WTC11 (cell line): ENCODE results near the gene RHOJ. TPM values are rescaled to one million over a fixed set of nuclear protein-coding genes. Genes with fewer than 3 reads are reported as not detected.

Experiments
- ATAC-seq: fragments of 200-7000 bp; cut with Tn5 transposase; 2 replicates; pipeline ENCODE4 v1.10.0; 2021; ENCODE audit warnings: mild to moderate bottlenecking, moderate library complexity
- CTCF ChIA-PET: fragments of 300-600 bp; sonication (Branson Sonifier 250); formaldehyde crosslinking; loops from one replicate; lab custom pipeline; 2021; ENCODE audit warnings: antibody characterized with exemption; lab: Charles Lee
- POLR2A ChIA-PET: fragments of 350-600 bp; sonication (Branson Sonifier 250); formaldehyde crosslinking; loops from one replicate; lab custom pipeline; 2021; ENCODE audit warnings: antibody characterized with exemption; lab: Charles Lee
- DNase-seq: peaks from one replicate; pipeline ENCODE4 v3.0.0; 2021; ENCODE audit warnings: low spot score
- H3K27ac Mint-ChIP-seq: 2 replicates; pipeline ENCODE4 v1.8.0; 2021; ENCODE audit warnings: mixed read lengths
- H3K27me3 Mint-ChIP-seq: 2 replicates; pipeline ENCODE4 v1.8.0; 2021; ENCODE audit warnings: low read depth, mild to moderate bottlenecking, moderate library complexity, mixed read lengths
- H3K36me3 Mint-ChIP-seq: 2 replicates; pipeline ENCODE4 v1.8.0; 2021; ENCODE audit warnings: mixed read lengths
- H3K4me1 Mint-ChIP-seq: 2 replicates; pipeline ENCODE4 v1.8.0; 2022; ENCODE audit warnings: mixed read lengths
- H3K4me3 Mint-ChIP-seq: 2 replicates; pipeline ENCODE4 v1.8.0; 2021; ENCODE audit warnings: mild to moderate bottlenecking, moderate library complexity, mixed read lengths
- H3K9me3 Mint-ChIP-seq: 2 replicates; pipeline ENCODE4 v1.8.0; 2021; ENCODE audit warnings: mixed read lengths
- CTCF ChIP-seq: fragments of 200-600 bp; IDR thresholded peaks from 2 replicates; pipeline ENCODE4 v1.8.0; 2022; ENCODE audit warnings: antibody characterized with exemption
- EMX1 ChIP-seq: fragments of 250-450 bp; sonication (Bioruptor Pico); IDR thresholded peaks from 2 replicates; pipeline ENCODE4 v1.8.0; 2021; ENCODE audit warnings: mild to moderate bottlenecking
- FOXJ3 ChIP-seq: sonication (generic); formaldehyde crosslinking; IDR thresholded peaks from 2 replicates; pipeline ENCODE4 v1.9.0; 2021; ENCODE audit warnings: missing genetic modification reagents, mild to moderate bottlenecking, borderline replicate concordance
- GABPB1 ChIP-seq: sonication (generic); formaldehyde crosslinking; IDR thresholded peaks from 2 replicates; pipeline ENCODE4 v1.8.1; 2023; ENCODE audit warnings: mild to moderate bottlenecking, missing genetic modification reagents
- GRHL2 ChIP-seq: fragments of 250-450 bp; sonication (Bioruptor Pico); IDR thresholded peaks from 2 replicates; pipeline ENCODE4 v1.8.0; 2022; ENCODE audit warnings: mild to moderate bottlenecking, moderate library complexity; ENCODE audit not compliant: insufficient replicate concordance, severe bottlenecking
- HMGA2 ChIP-seq: fragments of 250-450 bp; sonication (Bioruptor Pico); IDR thresholded peaks from 2 replicates; pipeline ENCODE4 v1.4.0; 2021; ENCODE audit warnings: mild to moderate bottlenecking, moderate library complexity
- JAZF1 ChIP-seq: fragments of 250-450 bp; sonication (Bioruptor Pico); IDR thresholded peaks from 2 replicates; pipeline ENCODE4 v1.9.0; 2021; ENCODE audit warnings: moderate library complexity, mild to moderate bottlenecking, inconsistent platforms
- JUN ChIP-seq: sonication (generic); formaldehyde crosslinking; IDR thresholded peaks from 2 replicates; pipeline ENCODE4 v1.8.0; 2023; ENCODE audit warnings: mild to moderate bottlenecking, missing genetic modification reagents
- PRRX2 ChIP-seq: fragments of 250-450 bp; sonication (Bioruptor Pico); IDR thresholded peaks from 2 replicates; pipeline ENCODE4 v1.8.0; 2021; ENCODE audit warnings: mild to moderate bottlenecking
- TCF7 ChIP-seq: sonication (generic); formaldehyde crosslinking; IDR thresholded peaks from 2 replicates; pipeline ENCODE4 v1.8.0; 2022; ENCODE audit warnings: mild to moderate bottlenecking, low read depth, missing genetic modification reagents, moderate library complexity
- TP53 ChIP-seq: sonication (generic); formaldehyde crosslinking; IDR thresholded peaks from 2 replicates; pipeline ENCODE4 v1.8.1; 2023; ENCODE audit warnings: mild to moderate bottlenecking, missing genetic modification reagents
- USF1 ChIP-seq: sonication (generic); formaldehyde crosslinking; IDR thresholded peaks from 2 replicates; pipeline ENCODE4 v1.8.0; 2022; ENCODE audit warnings: mild to moderate bottlenecking, missing genetic modification reagents
- ZBTB21 ChIP-seq: sonication (generic); formaldehyde crosslinking; IDR thresholded peaks from 2 replicates; pipeline ENCODE4 v1.8.1; 2023; ENCODE audit warnings: mild to moderate bottlenecking, missing genetic modification reagents, borderline replicate concordance
- ZNF138 ChIP-seq: sonication (generic); formaldehyde crosslinking; conservative IDR thresholded peaks from 2 replicates; pipeline ENCODE4 v1.8.1; 2022; ENCODE audit warnings: mild to moderate bottlenecking, moderate library complexity, missing genetic modification reagents
- ZNF263 ChIP-seq: sonication (generic); formaldehyde crosslinking; IDR thresholded peaks from 2 replicates; pipeline ENCODE4 v1.8.1; 2022; ENCODE audit warnings: low read depth, mild to moderate bottlenecking, moderate library complexity, missing genetic modification reagents
- ZNF423 ChIP-seq: fragments of 250-450 bp; sonication (Bioruptor Pico); IDR thresholded peaks from 2 replicates; pipeline ENCODE4 v2.1.2; 2022; ENCODE audit warnings: mild to moderate bottlenecking, moderate library complexity
- ZNF425 ChIP-seq: fragments of 250-450 bp; sonication (Bioruptor Pico); conservative IDR thresholded peaks from 2 replicates; pipeline ENCODE4 v1.9.0; 2021; ENCODE audit warnings: mild to moderate bottlenecking
- total RNA-seq: library from RNA; stranded (reverse); gene quantifications from 3 replicates; pipeline ENCODE4 v1.2.3, GENCODE V29; 2021
- TF ChIP-seq, protein P1 (sequence below): sonication (generic); formaldehyde crosslinking; IDR thresholded peaks from 2 replicates; pipeline ENCODE4 v1.8.0; 2022; ENCODE audit warnings: mild to moderate bottlenecking, missing genetic modification reagents
- TF ChIP-seq, protein P2 (sequence below): sonication (generic); formaldehyde crosslinking; IDR thresholded peaks from 2 replicates; pipeline ENCODE4 v1.8.0; 2022; ENCODE audit warnings: mild to moderate bottlenecking, missing genetic modification reagents
- TF ChIP-seq, protein P3 (sequence below): sonication (generic); formaldehyde crosslinking; IDR thresholded peaks from 2 replicates; pipeline ENCODE4 v1.8.1; 2022; ENCODE audit warnings: low read depth, mild to moderate bottlenecking, moderate library complexity, missing genetic modification reagents, borderline replicate concordance

RHOJ gene
- total RNA-seq, 1 experiment from 2014 or later = 0.13 TPM

GRCh38 chr14:63262446-63262845 lies 58.2 kb downstream of the RHOJ start:
- CTCF ChIA-PET = no interaction called here
- H3K36me3 Mint-ChIP-seq = peaks cover 26% of the 10 kb centered on the region
- peaks cover 25% of the 10 kb centered on the region for H3K9me3 Mint-ChIP-seq
- ATAC-seq = no peak
- H3K27ac Mint-ChIP-seq = no peak overlapping the region
- no peak overlapping the region for H3K4me3 Mint-ChIP-seq
- H3K27me3 Mint-ChIP-seq = no peaks in the 10 kb centered on the region
- peaks cover 10% of the 10 kb centered on the region for H3K4me1 Mint-ChIP-seq
- POLR2A ChIA-PET = no interaction called here
- TF ChIP-seq ZNF263 (CRISPR knock-in tag) (no peak), ZNF138 (no peak), ZNF423 (no peak), HMGA2 (no peak), GABPB1 (CRISPR knock-in tag) (no peak), TCF7 (CRISPR knock-in tag) (no peak), EMX1 (CRISPR knock-in tag) (no peak)
- TF ChIP-seq, all 79 proteins: peak for 0
- no peak for DNase-seq

DNA sequence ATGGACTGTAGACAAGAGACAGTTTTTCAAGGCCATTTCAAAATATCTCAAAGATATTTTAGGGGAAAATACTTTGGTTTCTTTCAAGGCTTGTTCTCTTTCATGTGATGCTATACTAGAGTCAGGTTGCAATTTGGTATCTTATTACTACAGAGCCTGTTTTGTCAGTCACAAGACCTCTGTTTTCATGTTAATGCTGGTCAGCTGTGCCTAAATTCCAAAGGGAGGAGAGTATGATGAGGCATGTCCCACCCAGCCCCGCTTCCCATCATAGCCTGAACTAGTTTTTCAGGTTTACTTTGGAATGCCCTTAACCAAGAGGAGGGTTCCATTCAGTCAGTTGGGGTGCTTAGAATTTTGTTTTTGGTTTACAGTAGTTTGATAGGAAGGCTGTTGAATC lies 61.9 kb downstream of the RHOJ start:
- no peak overlapping the region for H3K4me3 Mint-ChIP-seq

More for the DNA sequence above, 61.9 kb downstream of the RHOJ start:
- ChIA-PET POLR2A (no interaction called here), CTCF (no interaction called here)
- TF ChIP-seq, protein P1, sequence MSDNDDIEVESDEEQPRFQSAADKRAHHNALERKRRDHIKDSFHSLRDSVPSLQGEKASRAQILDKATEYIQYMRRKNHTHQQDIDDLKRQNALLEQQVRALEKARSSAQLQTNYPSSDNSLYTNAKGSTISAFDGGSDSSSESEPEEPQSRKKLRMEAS (CRISPR knock-in tag) = no peak
- TF ChIP-seq JUN (no peak), CTCF (no peak), USF1 (CRISPR knock-in tag) (no peak), GRHL2 (no peak), FOXJ3 (no peak), TP53 (CRISPR knock-in tag) (no peak), PRRX2 (CRISPR knock-in tag) (no peak), ZBTB21 (no peak), JAZF1 (no peak), ZNF425 (CRISPR knock-in tag) (no peak)
- TF ChIP-seq, protein P2, sequence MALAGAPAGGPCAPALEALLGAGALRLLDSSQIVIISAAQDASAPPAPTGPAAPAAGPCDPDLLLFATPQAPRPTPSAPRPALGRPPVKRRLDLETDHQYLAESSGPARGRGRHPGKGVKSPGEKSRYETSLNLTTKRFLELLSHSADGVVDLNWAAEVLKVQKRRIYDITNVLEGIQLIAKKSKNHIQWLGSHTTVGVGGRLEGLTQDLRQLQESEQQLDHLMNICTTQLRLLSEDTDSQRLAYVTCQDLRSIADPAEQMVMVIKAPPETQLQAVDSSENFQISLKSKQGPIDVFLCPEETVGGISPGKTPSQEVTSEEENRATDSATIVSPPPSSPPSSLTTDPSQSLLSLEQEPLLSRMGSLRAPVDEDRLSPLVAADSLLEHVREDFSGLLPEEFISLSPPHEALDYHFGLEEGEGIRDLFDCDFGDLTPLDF (CRISPR knock-in tag) = no peak
- TF ChIP-seq, protein P3, sequence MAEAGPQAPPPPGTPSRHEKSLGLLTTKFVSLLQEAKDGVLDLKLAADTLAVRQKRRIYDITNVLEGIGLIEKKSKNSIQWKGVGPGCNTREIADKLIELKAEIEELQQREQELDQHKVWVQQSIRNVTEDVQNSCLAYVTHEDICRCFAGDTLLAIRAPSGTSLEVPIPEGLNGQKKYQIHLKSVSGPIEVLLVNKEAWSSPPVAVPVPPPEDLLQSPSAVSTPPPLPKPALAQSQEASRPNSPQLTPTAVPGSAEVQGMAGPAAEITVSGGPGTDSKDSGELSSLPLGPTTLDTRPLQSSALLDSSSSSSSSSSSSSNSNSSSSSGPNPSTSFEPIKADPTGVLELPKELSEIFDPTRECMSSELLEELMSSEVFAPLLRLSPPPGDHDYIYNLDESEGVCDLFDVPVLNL (CRISPR knock-in tag) = no peak
- peaks cover 28% of the 10 kb centered on the region for H3K9me3 Mint-ChIP-seq
- no peaks in the 10 kb centered on the region for H3K27me3 Mint-ChIP-seq
- peak; percentile 92 for ATAC-seq
- H3K36me3 Mint-ChIP-seq = peaks cover 26% of the 10 kb centered on the region
- peak overlapping the region; percentile 39 for H3K27ac Mint-ChIP-seq
- peaks cover 10% of the 10 kb centered on the region for H3K4me1 Mint-ChIP-seq
- DNase-seq = peak; percentile 29
